Mesothelial cell of epicardium (in vitro differentiated cells): ENCODE data around the gene VSX1. TPM values are rescaled to one million over a fixed set of nuclear protein-coding genes. Genes with fewer than 3 reads are reported as not detected.

Source experiments
- DNase-seq, 2 experiments: peaks; one replicate each; pipeline ENCODE4 v3.0.0; 2021; ENCODE audit warnings: low spot score in 2 of 2; ENCODE audit not compliant: unreplicated experiment in 2 of 2
- H3K27ac Mint-ChIP-seq: 2 replicates; pipeline ENCODE4 v1.8.0; 2021; ENCODE audit warnings: mixed read lengths
- H3K27me3 Mint-ChIP-seq: 2 replicates; pipeline ENCODE4 v1.8.0; 2021; ENCODE audit warnings: low read depth, mixed read lengths
- H3K36me3 Mint-ChIP-seq: 2 replicates; pipeline ENCODE4 v1.8.0; 2021; ENCODE audit warnings: mixed read lengths
- H3K4me1 Mint-ChIP-seq: 2 replicates; pipeline ENCODE4 v1.8.0; 2021; ENCODE audit warnings: mixed read lengths
- H3K4me3 Mint-ChIP-seq: 2 replicates; pipeline ENCODE4 v1.8.0; 2021; ENCODE audit warnings: mild to moderate bottlenecking, moderate library complexity, mixed read lengths
- H3K9me3 Mint-ChIP-seq: 2 replicates; pipeline ENCODE4 v1.8.0; 2021; ENCODE audit warnings: mixed read lengths
- total RNA-seq: library from RNA; stranded (reverse); gene quantifications from 3 replicates; pipeline ENCODE4 v1.2.1, GENCODE V29; 2021
- TF ChIP-seq, protein P1 (sequence below): fragments of 200-600 bp; sonication (generic); IDR thresholded peaks from one replicate; pipeline ENCODE4 v1.5.0; 2021; ENCODE audit warnings: antibody characterized with exemption; ENCODE audit not compliant: unreplicated experiment

Gene VSX1
- total RNA-seq, 1 donor from 2014 or later = not detected

DNA sequence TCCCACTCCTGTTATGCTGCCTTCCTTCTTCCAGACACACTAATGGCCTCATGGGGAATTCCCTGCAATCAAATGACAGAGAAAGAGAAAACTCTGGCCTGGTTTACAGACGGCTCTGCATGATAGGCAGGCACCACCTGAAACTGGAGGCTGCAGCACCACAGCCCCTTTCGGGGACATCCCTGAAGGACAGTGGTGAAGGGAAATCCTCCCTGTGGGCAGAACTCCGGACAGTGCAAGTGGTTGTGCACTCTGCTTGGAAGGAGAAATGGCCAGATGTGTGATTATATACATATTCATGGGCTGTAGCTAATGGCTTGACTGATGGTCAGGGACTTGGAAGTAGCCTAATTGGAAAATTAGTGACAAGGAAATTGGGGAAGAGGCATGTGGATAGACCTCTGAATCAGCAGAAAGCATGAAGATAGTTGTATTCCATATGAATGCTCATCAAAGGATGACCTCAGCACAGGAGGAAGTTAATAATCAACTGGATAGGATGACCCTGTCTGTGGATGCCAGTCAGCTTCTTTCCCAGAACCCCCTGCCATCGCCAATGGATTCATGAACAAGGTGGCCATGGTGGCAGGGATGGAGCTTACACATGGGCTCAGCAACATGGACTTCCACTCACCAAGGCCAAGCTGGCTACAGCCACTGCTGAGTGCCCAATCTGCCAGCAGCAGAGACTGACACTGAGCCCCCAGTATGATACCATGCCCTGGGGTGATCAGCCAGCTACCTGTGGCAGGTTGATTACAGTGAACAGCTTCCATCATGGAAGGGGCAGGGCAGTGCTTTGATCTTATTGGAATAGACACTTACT, 44.5 kb upstream of the VSX1 start:
- TF ChIP-seq, protein P1, sequence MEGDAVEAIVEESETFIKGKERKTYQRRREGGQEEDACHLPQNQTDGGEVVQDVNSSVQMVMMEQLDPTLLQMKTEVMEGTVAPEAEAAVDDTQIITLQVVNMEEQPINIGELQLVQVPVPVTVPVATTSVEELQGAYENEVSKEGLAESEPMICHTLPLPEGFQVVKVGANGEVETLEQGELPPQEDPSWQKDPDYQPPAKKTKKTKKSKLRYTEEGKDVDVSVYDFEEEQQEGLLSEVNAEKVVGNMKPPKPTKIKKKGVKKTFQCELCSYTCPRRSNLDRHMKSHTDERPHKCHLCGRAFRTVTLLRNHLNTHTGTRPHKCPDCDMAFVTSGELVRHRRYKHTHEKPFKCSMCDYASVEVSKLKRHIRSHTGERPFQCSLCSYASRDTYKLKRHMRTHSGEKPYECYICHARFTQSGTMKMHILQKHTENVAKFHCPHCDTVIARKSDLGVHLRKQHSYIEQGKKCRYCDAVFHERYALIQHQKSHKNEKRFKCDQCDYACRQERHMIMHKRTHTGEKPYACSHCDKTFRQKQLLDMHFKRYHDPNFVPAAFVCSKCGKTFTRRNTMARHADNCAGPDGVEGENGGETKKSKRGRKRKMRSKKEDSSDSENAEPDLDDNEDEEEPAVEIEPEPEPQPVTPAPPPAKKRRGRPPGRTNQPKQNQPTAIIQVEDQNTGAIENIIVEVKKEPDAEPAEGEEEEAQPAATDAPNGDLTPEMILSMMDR = no peak
- Mint-ChIP-seq H3K27ac (no peak overlapping the region), H3K36me3 (no peaks in the 10 kb centered on the region), H3K4me1 (no peaks in the 10 kb centered on the region), H3K4me3 (no peak overlapping the region), H3K9me3 (no peaks in the 10 kb centered on the region), H3K27me3 (peaks cover 27% of the 10 kb centered on the region)
- no peak for DNase-seq

DNA sequence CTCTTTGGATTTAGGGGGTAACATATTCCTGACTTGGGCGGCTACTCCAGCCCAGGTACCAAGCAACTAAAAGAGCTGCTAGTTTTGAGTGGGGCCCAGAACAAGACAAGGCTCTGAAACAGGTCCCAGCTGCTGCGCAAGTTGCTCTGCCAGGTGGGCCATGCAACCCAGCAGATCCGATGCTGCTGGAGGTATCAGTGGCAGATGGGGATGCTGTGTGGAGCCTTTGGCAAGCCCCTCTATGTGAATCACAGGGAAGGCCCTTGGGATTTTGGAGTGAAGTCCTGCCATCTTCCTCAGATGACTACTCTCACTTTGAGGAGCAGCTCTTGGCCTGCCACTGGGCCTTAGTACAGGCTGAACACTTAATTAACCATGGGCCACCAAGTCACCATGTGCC, 43.7 kb upstream of the VSX1 start:
- DNase-seq = no peak
- no peaks in the 10 kb centered on the region for H3K9me3 Mint-ChIP-seq
- no peak overlapping the region for H3K27ac Mint-ChIP-seq
- H3K4me3 Mint-ChIP-seq = no peak overlapping the region
- TF ChIP-seq, protein P1 = no peak
- no peaks in the 10 kb centered on the region for H3K36me3 Mint-ChIP-seq
- peaks cover 30% of the 10 kb centered on the region for H3K27me3 Mint-ChIP-seq
- no peaks in the 10 kb centered on the region for H3K4me1 Mint-ChIP-seq

DNA sequence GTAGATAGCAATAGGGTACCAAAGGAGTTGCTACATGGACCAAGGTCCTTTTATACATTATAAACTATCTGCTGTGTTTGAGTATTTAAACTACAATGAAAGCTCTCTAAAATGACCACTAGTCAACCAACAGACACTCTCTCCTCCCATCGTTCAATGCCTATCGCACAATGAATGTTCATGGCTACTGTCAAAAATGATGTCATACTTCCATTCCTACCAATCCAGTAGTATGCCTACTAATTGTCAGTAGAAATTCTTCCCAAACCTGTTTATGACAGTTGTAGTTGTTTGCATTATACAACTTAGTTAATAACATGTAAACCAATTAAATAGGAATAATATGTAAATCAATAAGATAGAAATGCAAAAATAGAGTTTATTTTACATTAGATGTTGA, 39.0 kb upstream of the VSX1 start:
- no peak overlapping the region for H3K4me3 Mint-ChIP-seq

DNA sequence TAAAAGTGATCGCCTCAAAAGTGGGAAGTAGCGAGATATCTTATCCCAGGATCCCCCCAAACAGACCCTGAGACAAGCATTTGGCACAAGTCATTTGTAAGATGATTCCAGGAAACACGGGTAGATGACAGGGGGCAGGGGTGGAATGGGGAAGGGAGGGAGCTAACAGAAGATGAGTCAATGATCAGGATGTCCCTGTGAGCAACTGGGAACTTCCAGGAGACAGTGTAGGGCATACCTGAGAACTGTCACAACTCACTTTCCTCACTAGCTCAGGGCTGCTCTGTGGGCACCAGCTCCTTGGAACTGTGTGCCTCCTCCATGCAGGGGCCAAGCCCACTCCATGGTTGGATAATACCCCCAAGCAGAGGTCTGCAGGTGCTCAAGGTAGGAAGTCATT, 38.5 kb upstream of the VSX1 start:
- H3K27ac Mint-ChIP-seq = no peak overlapping the region
- TF ChIP-seq, protein P1 = no peak
- no peaks in the 10 kb centered on the region for H3K36me3 Mint-ChIP-seq
- H3K4me3 Mint-ChIP-seq = no peak overlapping the region
- no peaks in the 10 kb centered on the region for H3K4me1 Mint-ChIP-seq
- H3K9me3 Mint-ChIP-seq = no peaks in the 10 kb centered on the region
- DNase-seq = no peak
- peaks cover 25% of the 10 kb centered on the region for H3K27me3 Mint-ChIP-seq

More for the DNA sequence above, 39.0 kb upstream of the VSX1 start:
- peaks cover 23% of the 10 kb centered on the region for H3K27me3 Mint-ChIP-seq
- TF ChIP-seq, protein P1 = no peak
- no peaks in the 10 kb centered on the region for H3K9me3 Mint-ChIP-seq
- H3K4me1 Mint-ChIP-seq = no peaks in the 10 kb centered on the region
- no peak for DNase-seq
- H3K36me3 Mint-ChIP-seq = no peaks in the 10 kb centered on the region
- no peak overlapping the region for H3K27ac Mint-ChIP-seq

DNA sequence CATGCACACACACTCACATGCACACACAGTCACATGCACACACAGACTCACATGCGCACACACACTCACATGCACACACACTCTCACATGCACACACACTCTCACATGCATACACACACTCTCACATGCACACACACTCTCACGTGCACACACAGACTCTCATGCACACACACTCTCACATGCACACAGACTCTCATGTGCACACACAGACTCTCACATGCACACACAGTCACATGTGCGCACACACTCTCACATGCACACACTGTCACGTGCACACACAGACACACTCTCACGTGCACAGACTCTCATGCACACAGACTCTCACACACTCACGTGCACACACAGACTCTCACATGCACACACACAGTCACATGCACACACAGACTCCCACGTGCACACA, 36.6 kb upstream of the VSX1 start:
- Mint-ChIP-seq H3K9me3 (no peaks in the 10 kb centered on the region), H3K27ac (no peak overlapping the region), H3K4me1 (no peaks in the 10 kb centered on the region), H3K4me3 (no peak overlapping the region), H3K36me3 (no peaks in the 10 kb centered on the region), H3K27me3 (peaks cover 36% of the 10 kb centered on the region)
- DNase-seq = no peak
- TF ChIP-seq, protein P1 = no peak
